ENCODE data around the gene PTPN5.

The PTPN5 gene

GRCh38 chr11:18773104-18773503 lies 18.5 kb downstream of the PTPN5 start:
- H3K4me1 ChIP-seq (ENCODE audit: control insufficient read depth in 1 of 2, insufficient read depth in 2 of 2, low read length in 2 of 2) = no peaks in the 10 kb centered on the region
- no peak overlapping the region for H2BK5ac ChIP-seq (ENCODE audit: low read depth, low read length, poor library complexity)
- WGBS (ENCODE audit: extremely low coverage, insufficient coverage, insufficient read length) = no CpG with 5 or more reads among the region's 8 CpGs
- no peak overlapping the region for H3K14ac ChIP-seq (ENCODE audit: low read length)
- H3K4me2 ChIP-seq (ENCODE audit: low read length) = no peak overlapping the region
- H3K9me3 ChIP-seq (ENCODE audit: insufficient read depth, low read depth, low read length) = no peaks in the 10 kb centered on the region
- H3K9ac ChIP-seq (ENCODE audit: low read length) = no peak overlapping the region
- no peak for DNase-seq
- no peak overlapping the region for H2AK5ac ChIP-seq (ENCODE audit: low read length)
- H3K79me1 ChIP-seq (ENCODE audit: low read length) = no peaks in the 10 kb centered on the region
- no peaks in the 10 kb centered on the region for H3K79me2 ChIP-seq (ENCODE audit: control insufficient read depth, insufficient read depth, low read length, poor library complexity)
- H3K23ac ChIP-seq (ENCODE audit: low read length) = no peak overlapping the region
- H4K12ac ChIP-seq (ENCODE audit: low read depth, low read length) = no peak overlapping the region
- no peak overlapping the region for H2BK12ac ChIP-seq (ENCODE audit: low read length)
- H2BK120ac ChIP-seq (ENCODE audit: insufficient read depth, low read length, poor library complexity) = no peak overlapping the region
- H2AFZ ChIP-seq (ENCODE audit: insufficient read depth, low read length, poor library complexity) = no peak overlapping the region
- no peaks in the 10 kb centered on the region for H3K36me3 ChIP-seq (ENCODE audit: control insufficient read depth in 1 of 2, insufficient read depth in 2 of 2, low read length in 2 of 2)
- H3K4me3 ChIP-seq (ENCODE audit: low read depth, low read length) = no peak overlapping the region
- no peaks in the 10 kb centered on the region for H3K27me3 ChIP-seq (ENCODE audit: insufficient read depth, low read length)
- H4K91ac ChIP-seq (ENCODE audit: low read depth, low read length) = no peak overlapping the region
- H3K18ac ChIP-seq (ENCODE audit: low read length) = no peak overlapping the region
- no peak overlapping the region for H3K27ac ChIP-seq (ENCODE audit: low read depth, low read length)
- H4K8ac ChIP-seq (ENCODE audit: low read depth, low read length) = no peak overlapping the region
- H3K4ac ChIP-seq (ENCODE audit: low read depth, low read length) = no peak overlapping the region

GRCh38 chr11:18772211-18772610 lies 19.4 kb downstream of the PTPN5 start:
- Histone ChIP-seq H3K27me3 (ENCODE audit: insufficient read depth, low read length) (no peaks in the 10 kb centered on the region), H3K4me2 (ENCODE audit: low read length) (no peak overlapping the region), H3K27ac (ENCODE audit: low read depth, low read length) (no peak overlapping the region), H2AFZ (ENCODE audit: insufficient read depth, low read length, poor library complexity) (no peak overlapping the region), H3K36me3 (ENCODE audit: control insufficient read depth in 1 of 2, insufficient read depth in 2 of 2, low read length in 2 of 2) (no peaks in the 10 kb centered on the region), H4K12ac (ENCODE audit: low read depth, low read length) (no peak overlapping the region), H2BK120ac (ENCODE audit: insufficient read depth, low read length, poor library complexity) (no peak overlapping the region), H3K9me3 (ENCODE audit: insufficient read depth, low read depth, low read length) (no peaks in the 10 kb centered on the region), H3K18ac (ENCODE audit: low read length) (no peak overlapping the region), H3K4me3 (ENCODE audit: low read depth, low read length) (no peak overlapping the region), H3K9ac (ENCODE audit: low read length) (no peak overlapping the region), H2AK5ac (ENCODE audit: low read length) (no peak overlapping the region), H4K91ac (ENCODE audit: low read depth, low read length) (no peak overlapping the region), H3K79me1 (ENCODE audit: low read length) (no peaks in the 10 kb centered on the region), H2BK5ac (ENCODE audit: low read depth, low read length, poor library complexity) (no peak overlapping the region), H3K23ac (ENCODE audit: low read length) (no peak overlapping the region), H2BK12ac (ENCODE audit: low read length) (no peak overlapping the region), H3K4me1 (ENCODE audit: control insufficient read depth in 1 of 2, insufficient read depth in 2 of 2, low read length in 2 of 2) (no peaks in the 10 kb centered on the region), H3K79me2 (ENCODE audit: control insufficient read depth, insufficient read depth, low read length, poor library complexity) (no peaks in the 10 kb centered on the region), H3K14ac (ENCODE audit: low read length) (no peak overlapping the region), H4K8ac (ENCODE audit: low read depth, low read length) (no peak overlapping the region), H3K4ac (ENCODE audit: low read depth, low read length) (no peak overlapping the region)
- no CpG with 5 or more reads among the region's 5 CpGs for WGBS (ENCODE audit: extremely low coverage, insufficient coverage, insufficient read length)
- no peak for DNase-seq

- no peak overlapping the region for H4K91ac ChIP-seq (ENCODE audit: low read depth, low read length)
- no peaks in the 10 kb centered on the region for H3K79me1 ChIP-seq (ENCODE audit: low read length)
- H2BK120ac ChIP-seq (ENCODE audit: insufficient read depth, low read length, poor library complexity) = no peak overlapping the region
- H2BK12ac ChIP-seq (ENCODE audit: low read length) = no peak overlapping the region
- no peak overlapping the region for H3K4me2 ChIP-seq (ENCODE audit: low read length)
- H3K27me3 ChIP-seq (ENCODE audit: insufficient read depth, low read length) = no peaks in the 10 kb centered on the region
- H3K27ac ChIP-seq (ENCODE audit: low read depth, low read length) = no peak overlapping the region
- no peak overlapping the region for H3K18ac ChIP-seq (ENCODE audit: low read length)
- H3K36me3 ChIP-seq (ENCODE audit: control insufficient read depth in 1 of 2, insufficient read depth in 2 of 2, low read length in 2 of 2) = no peaks in the 10 kb centered on the region
- H3K9ac ChIP-seq (ENCODE audit: low read length) = no peak overlapping the region
- no peak overlapping the region for H3K23ac ChIP-seq (ENCODE audit: low read length)
- H2AK5ac ChIP-seq (ENCODE audit: low read length) = no peak overlapping the region
- H2BK5ac ChIP-seq (ENCODE audit: low read depth, low read length, poor library complexity) = no peak overlapping the region
- H4K8ac ChIP-seq (ENCODE audit: low read depth, low read length) = no peak overlapping the region
- H3K14ac ChIP-seq (ENCODE audit: low read length) = no peak overlapping the region
- no peak overlapping the region for H3K4ac ChIP-seq (ENCODE audit: low read depth, low read length)
- no peaks in the 10 kb centered on the region for H3K9me3 ChIP-seq (ENCODE audit: insufficient read depth, low read depth, low read length)
- H3K4me1 ChIP-seq (ENCODE audit: control insufficient read depth in 1 of 2, insufficient read depth in 2 of 2, low read length in 2 of 2) = no peaks in the 10 kb centered on the region
- H4K12ac ChIP-seq (ENCODE audit: low read depth, low read length) = no peak overlapping the region
- DNase-seq = peak in 1 of 2 donors; percentile 14
- H2AFZ ChIP-seq (ENCODE audit: insufficient read depth, low read length, poor library complexity) = no peak overlapping the region
- H3K79me2 ChIP-seq (ENCODE audit: control insufficient read depth, insufficient read depth, low read length, poor library complexity) = no peaks in the 10 kb centered on the region
- no CpG with 5 or more reads among the region's 13 CpGs for WGBS (ENCODE audit: extremely low coverage, insufficient coverage, insufficient read length)
- no peak overlapping the region for H3K4me3 ChIP-seq (ENCODE audit: low read depth, low read length)
Measured at GRCh38 chr11:18771266-18772035, 20.1 kb downstream of the PTPN5 start.

GRCh38 chr11:18770479-18771125 lies 21.0 kb downstream of the PTPN5 start:
- Histone ChIP-seq H3K4ac (ENCODE audit: low read depth, low read length) (no peak overlapping the region), H3K27me3 (ENCODE audit: insufficient read depth, low read length) (no peaks in the 10 kb centered on the region), H3K4me3 (ENCODE audit: low read depth, low read length) (no peak overlapping the region), H3K79me2 (ENCODE audit: control insufficient read depth, insufficient read depth, low read length, poor library complexity) (no peaks in the 10 kb centered on the region), H2AFZ (ENCODE audit: insufficient read depth, low read length, poor library complexity) (no peak overlapping the region), H4K12ac (ENCODE audit: low read depth, low read length) (no peak overlapping the region), H3K9ac (ENCODE audit: low read length) (no peak overlapping the region), H3K79me1 (ENCODE audit: low read length) (no peaks in the 10 kb centered on the region), H3K4me1 (ENCODE audit: control insufficient read depth in 1 of 2, insufficient read depth in 2 of 2, low read length in 2 of 2) (no peaks in the 10 kb centered on the region), H4K91ac (ENCODE audit: low read depth, low read length) (no peak overlapping the region), H2AK5ac (ENCODE audit: low read length) (no peak overlapping the region), H2BK12ac (ENCODE audit: low read length) (no peak overlapping the region), H3K9me3 (ENCODE audit: insufficient read depth, low read depth, low read length) (no peaks in the 10 kb centered on the region), H3K14ac (ENCODE audit: low read length) (no peak overlapping the region), H3K18ac (ENCODE audit: low read length) (no peak overlapping the region), H3K23ac (ENCODE audit: low read length) (no peak overlapping the region), H3K27ac (ENCODE audit: low read depth, low read length) (no peak overlapping the region), H2BK5ac (ENCODE audit: low read depth, low read length, poor library complexity) (no peak overlapping the region), H4K8ac (ENCODE audit: low read depth, low read length) (no peak overlapping the region), H2BK120ac (ENCODE audit: insufficient read depth, low read length, poor library complexity) (no peak overlapping the region), H3K4me2 (ENCODE audit: low read length) (no peak overlapping the region), H3K36me3 (ENCODE audit: control insufficient read depth in 1 of 2, insufficient read depth in 2 of 2, low read length in 2 of 2) (no peaks in the 10 kb centered on the region)
- DNase-seq = no peak
- WGBS (ENCODE audit: extremely low coverage, insufficient coverage, insufficient read length) = no CpG with 5 or more reads among the region's 11 CpGs
